GM19463 (cell line): ENCODE results near the gene LYPD5.
"Not testable (repeated sequence)": the region's sequence is repeated elsewhere in the genome, so short reads cannot be mapped to it uniquely, and the experiment has no call there.

Experiments
- ATAC-seq: cut with Tn5 transposase; IDR thresholded peaks from one replicate; pipeline ENCODE4 v1.9.1; 2021; ENCODE audit warnings: mild to moderate bottlenecking, moderate library complexity; ENCODE audit not compliant: unreplicated experiment

Gene LYPD5

GRCh38 chr19:43779147-43779819 lies 23.0 kb downstream of the LYPD5 start:
- no peak for ATAC-seq

GRCh38 chr19:43778651-43779050 lies 23.6 kb downstream of the LYPD5 start:
- no peak for ATAC-seq

- ATAC-seq, result no peak
Measured at GRCh38 chr19:43777163-43777695, 25.0 kb downstream of the LYPD5 start.

GRCh38 chr19:43776286-43776685 lies 26.0 kb downstream of the LYPD5 start:
- ATAC-seq, result no peak

GRCh38 chr19:43775299-43775890 lies 26.9 kb downstream of the LYPD5 start:
- ATAC-seq, result no peak

- ATAC-seq, result not testable (repeated sequence)
Measured at GRCh38 chr19:43774940-43775258, 27.3 kb downstream of the LYPD5 start.

- no peak for ATAC-seq
Measured at GRCh38 chr19:43774103-43774939, 27.9 kb downstream of the LYPD5 start.

GRCh38 chr19:43773725-43774102 lies 28.5 kb downstream of the LYPD5 start:
- no peak for ATAC-seq

- ATAC-seq, result no peak
Measured at GRCh38 chr19:43769256-43769655, 33.0 kb downstream of the LYPD5 start.

- ATAC-seq, result no peak
Measured at GRCh38 chr19:43768273-43769050, 33.8 kb downstream of the LYPD5 start.

- ATAC-seq, result no peak
Measured at GRCh38 chr19:43767818-43768217, 34.4 kb downstream of the LYPD5 start.

GRCh38 chr19:43767316-43767715 lies 34.9 kb downstream of the LYPD5 start:
- no peak for ATAC-seq

GRCh38 chr19:43766755-43767043 lies 35.5 kb downstream of the LYPD5 start:
- no peak for ATAC-seq

- ATAC-seq, result peak; percentile 65
Measured at GRCh38 chr19:43765109-43765876, 37.0 kb downstream of the LYPD5 start.

GRCh38 chr19:43764684-43765083 lies 37.6 kb downstream of the LYPD5 start:
- ATAC-seq, result not testable (repeated sequence)

- ATAC-seq, result peak; percentile 31
Measured at GRCh38 chr19:43763473-43763939, 38.7 kb downstream of the LYPD5 start.

- no peak for ATAC-seq
Measured at GRCh38 chr19:43762814-43763213, 39.4 kb downstream of the LYPD5 start.

GRCh38 chr19:43760941-43761340 lies 41.3 kb downstream of the LYPD5 start:
- ATAC-seq, result no peak

- no peak for ATAC-seq
Measured at GRCh38 chr19:43759515-43759914, 42.7 kb downstream of the LYPD5 start.

GRCh38 chr19:43755256-43755801 lies 46.9 kb downstream of the LYPD5 start:
- no peak for ATAC-seq
